ENCODE measurements around the gene H6PD.

The H6PD gene

GRCh38 chr1:9207715-9208114, 26.9 kb upstream of the H6PD start:
- Histone ChIP-seq H3K4me3 (no peak overlapping the region), H3K27ac (no peak overlapping the region)
- no peak for TF ChIP-seq CTCF (IDR thresholded peaks at IDR 0.05)
- DNase-seq (ENCODE audit: low spot score), result no peak

- DNase-seq (ENCODE audit: low spot score), result no peak
- no peak overlapping the region for H3K4me3 ChIP-seq
Measured at GRCh38 chr1:9211291-9211811, 23.2 kb upstream of the H6PD start.

GRCh38 chr1:9212735-9213134, 21.8 kb upstream of the H6PD start:
- H3K4me3 ChIP-seq, result no peak overlapping the region
- no peak overlapping the region for H3K27ac ChIP-seq
- no peak for DNase-seq (ENCODE audit: low spot score)
- TF ChIP-seq CTCF (IDR thresholded peaks at IDR 0.05), result no peak

More at GRCh38 chr1:9211291-9211811, 23.2 kb upstream of the H6PD start:
- TF ChIP-seq CTCF (IDR thresholded peaks at IDR 0.05), result no peak
- no peak overlapping the region for H3K27ac ChIP-seq

GRCh38 chr1:9213956-9214355, 20.6 kb upstream of the H6PD start:
- H3K4me3 ChIP-seq, result no peak overlapping the region
- no peak overlapping the region for H3K27ac ChIP-seq
- no peak for DNase-seq (ENCODE audit: low spot score)
- TF ChIP-seq CTCF (IDR thresholded peaks at IDR 0.05), result no peak

GRCh38 chr1:9218917-9219316, 15.7 kb upstream of the H6PD start:
- no peak for DNase-seq (ENCODE audit: low spot score)
- H3K4me3 ChIP-seq, result no peak overlapping the region
- no peak for TF ChIP-seq CTCF (IDR thresholded peaks at IDR 0.05)
- H3K27ac ChIP-seq, result no peak overlapping the region

GRCh38 chr1:9222846-9223625, 11.5 kb upstream of the H6PD start:
- DNase-seq (ENCODE audit: low spot score), result no peak
- Histone ChIP-seq H3K27ac (no peak overlapping the region), H3K4me3 (no peak overlapping the region)
- no peak for TF ChIP-seq CTCF (IDR thresholded peaks at IDR 0.05)
